GM19239 (cell line): ENCODE data around the gene BAG5.
A peak's percentile ranks its signal among the peaks of the same experiment; 100 is the strongest.
"Not testable (repeated sequence)": the region's sequence is repeated elsewhere in the genome, so short reads cannot be mapped to it uniquely, and the experiment has no call there.

Experiments used
- DNase-seq: peaks from one replicate; pipeline ENCODE4 v3.0.0; 2011; ENCODE audit warnings: low spot score; ENCODE audit not compliant: insufficient read length
- FAIRE-seq: peaks from 2 replicates; lab custom pipeline; 2011; peaks lifted over from hg19 to GRCh38; lab: Jason Lieb, UNC

Gene BAG5

GRCh38 chr14:103525430-103526246, 36.8 kb downstream of the BAG5 start:
- not testable (repeated sequence) for DNase-seq, FAIRE-seq

GRCh38 chr14:103524002-103524935, 38.2 kb downstream of the BAG5 start:
- no peak for FAIRE-seq
- no peak for DNase-seq

- no peak for DNase-seq
- no peak for FAIRE-seq
Measured at GRCh38 chr14:103523575-103523954, 38.9 kb downstream of the BAG5 start.

- no peak for DNase-seq
- no peak for FAIRE-seq
Measured at GRCh38 chr14:103522649-103523574, 39.5 kb downstream of the BAG5 start, which contains the start of gene CKB. CKB (minus strand) TSS chr14:103522830; CDS start chr14:103522493, 337 bp downstream.

GRCh38 chr14:103521951-103522563, 40.4 kb downstream of the BAG5 start:
- no peak for DNase-seq
- no peak for FAIRE-seq

GRCh38 chr14:103521438-103521950, 41.0 kb downstream of the BAG5 start:
- no peak for DNase-seq
- FAIRE-seq, result no peak

GRCh38 chr14:103520657-103521437, 41.6 kb downstream of the BAG5 start:
- FAIRE-seq, result no peak
- peak; percentile 76 for DNase-seq

- no peak for DNase-seq
- no peak for FAIRE-seq
Measured at GRCh38 chr14:103520269-103520656, 42.2 kb downstream of the BAG5 start.

GRCh38 chr14:103519837-103520212, 42.6 kb downstream of the BAG5 start:
- no peak for DNase-seq
- no peak for FAIRE-seq

- FAIRE-seq (no peak), DNase-seq (no peak)
Measured at GRCh38 chr14:103519043-103519836, 43.2 kb downstream of the BAG5 start.

GRCh38 chr14:103518422-103519042, 43.9 kb downstream of the BAG5 start:
- no peak for FAIRE-seq
- DNase-seq, result peak; percentile 91

GRCh38 chr14:103517721-103518421, 44.6 kb downstream of the BAG5 start:
- no peak for DNase-seq
- no peak for FAIRE-seq

GRCh38 chr14:103517174-103517566, 45.3 kb downstream of the BAG5 start:
- DNase-seq, result no peak
- no peak for FAIRE-seq

GRCh38 chr14:103516426-103517173, 45.9 kb downstream of the BAG5 start:
- no peak for DNase-seq
- FAIRE-seq, result peak; percentile 68

- FAIRE-seq (no peak), DNase-seq (no peak)
Measured at GRCh38 chr14:103514596-103515421, 47.6 kb downstream of the BAG5 start.
